ENCODE results near the gene PARP15.

The PARP15 gene

GRCh38 chr3:122578069-122578740 is 755 bp downstream of the PARP15 start:
- DNase-seq (ENCODE audit: low read depth), result no peak
- TF ChIP-seq, protein P1, sequence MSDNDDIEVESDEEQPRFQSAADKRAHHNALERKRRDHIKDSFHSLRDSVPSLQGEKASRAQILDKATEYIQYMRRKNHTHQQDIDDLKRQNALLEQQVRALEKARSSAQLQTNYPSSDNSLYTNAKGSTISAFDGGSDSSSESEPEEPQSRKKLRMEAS (IDR thresholded peaks at IDR 0.05; ENCODE audit: low read depth, low read length), result no peak
- TF ChIP-seq MYC (IDR thresholded peaks at IDR 0.05; ENCODE audit: low read depth, low read length), result no peak
- TF ChIP-seq POLR2A (IDR thresholded peaks at IDR 0.05; ENCODE audit: extremely low read depth, insufficient read length), result no peak
- TF ChIP-seq, protein P2, sequence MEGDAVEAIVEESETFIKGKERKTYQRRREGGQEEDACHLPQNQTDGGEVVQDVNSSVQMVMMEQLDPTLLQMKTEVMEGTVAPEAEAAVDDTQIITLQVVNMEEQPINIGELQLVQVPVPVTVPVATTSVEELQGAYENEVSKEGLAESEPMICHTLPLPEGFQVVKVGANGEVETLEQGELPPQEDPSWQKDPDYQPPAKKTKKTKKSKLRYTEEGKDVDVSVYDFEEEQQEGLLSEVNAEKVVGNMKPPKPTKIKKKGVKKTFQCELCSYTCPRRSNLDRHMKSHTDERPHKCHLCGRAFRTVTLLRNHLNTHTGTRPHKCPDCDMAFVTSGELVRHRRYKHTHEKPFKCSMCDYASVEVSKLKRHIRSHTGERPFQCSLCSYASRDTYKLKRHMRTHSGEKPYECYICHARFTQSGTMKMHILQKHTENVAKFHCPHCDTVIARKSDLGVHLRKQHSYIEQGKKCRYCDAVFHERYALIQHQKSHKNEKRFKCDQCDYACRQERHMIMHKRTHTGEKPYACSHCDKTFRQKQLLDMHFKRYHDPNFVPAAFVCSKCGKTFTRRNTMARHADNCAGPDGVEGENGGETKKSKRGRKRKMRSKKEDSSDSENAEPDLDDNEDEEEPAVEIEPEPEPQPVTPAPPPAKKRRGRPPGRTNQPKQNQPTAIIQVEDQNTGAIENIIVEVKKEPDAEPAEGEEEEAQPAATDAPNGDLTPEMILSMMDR (IDR thresholded peaks at IDR 0.05; ENCODE audit: low read depth, low read length), result no peak
- no peak overlapping the region for H3K4me3 ChIP-seq (ENCODE audit: low read depth, low read length)

GRCh38 chr3:122580470-122580869 is 3.0 kb downstream of the PARP15 start:
- no peak for DNase-seq (ENCODE audit: low read depth)
- TF ChIP-seq, protein P2 (IDR thresholded peaks at IDR 0.05; ENCODE audit: low read depth, low read length), result no peak
- TF ChIP-seq, protein P1 (IDR thresholded peaks at IDR 0.05; ENCODE audit: low read depth, low read length), result no peak
- no peak for TF ChIP-seq MYC (IDR thresholded peaks at IDR 0.05; ENCODE audit: low read depth, low read length)
- no peak for TF ChIP-seq POLR2A (IDR thresholded peaks at IDR 0.05; ENCODE audit: extremely low read depth, insufficient read length)
- H3K4me3 ChIP-seq (ENCODE audit: low read depth, low read length), result no peak overlapping the region

DNA sequence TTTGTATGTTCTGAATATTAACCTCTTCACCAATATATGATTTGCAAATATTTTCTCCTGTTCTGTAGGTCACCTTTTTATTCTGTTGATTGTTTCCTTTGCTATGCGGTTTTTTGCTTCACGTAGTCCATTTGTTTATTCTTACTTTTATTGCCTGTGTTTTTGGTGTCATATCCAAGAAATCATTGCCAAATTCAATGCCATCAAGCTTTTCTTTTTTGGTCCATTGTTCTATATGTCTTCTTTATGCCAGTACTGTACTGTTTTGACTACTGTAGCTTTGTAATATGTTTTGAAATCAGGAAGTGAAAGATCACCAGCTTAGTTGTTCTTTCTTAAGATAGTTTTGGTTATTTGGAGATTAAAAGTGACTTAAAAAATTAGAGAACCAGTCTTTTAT is 4.2 kb downstream of the PARP15 start:
- no peak overlapping the region for H3K4me3 ChIP-seq (ENCODE audit: low read depth, low read length)
- TF ChIP-seq MYC (IDR thresholded peaks at IDR 0.05; ENCODE audit: low read depth, low read length), result no peak
- TF ChIP-seq, protein P2 (IDR thresholded peaks at IDR 0.05; ENCODE audit: low read depth, low read length), result no peak
- no peak for TF ChIP-seq POLR2A (IDR thresholded peaks at IDR 0.05; ENCODE audit: extremely low read depth, insufficient read length)
- TF ChIP-seq, protein P1 (IDR thresholded peaks at IDR 0.05; ENCODE audit: low read depth, low read length), result no peak
- no peak for DNase-seq (ENCODE audit: low read depth)

DNA sequence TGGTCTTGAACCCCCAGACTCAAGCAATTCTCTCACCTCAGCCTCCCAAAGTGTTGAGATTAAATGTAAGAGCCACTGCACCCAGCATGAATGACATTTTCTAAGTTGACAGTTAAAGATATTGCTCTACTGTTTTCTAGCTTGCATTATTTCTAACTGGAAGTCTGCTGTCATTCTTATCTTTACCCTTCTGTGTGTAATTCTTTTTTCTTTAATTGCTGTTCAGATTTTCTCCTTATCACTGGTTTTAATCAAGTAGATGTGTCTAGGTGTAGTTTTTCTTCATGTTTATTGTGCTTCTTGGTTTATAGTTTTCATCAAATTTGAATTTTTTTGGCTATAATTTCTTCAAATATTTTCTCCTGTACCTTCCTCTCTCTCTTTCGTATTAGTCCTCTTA is 4.9 kb downstream of the PARP15 start:
- no peak for TF ChIP-seq POLR2A (IDR thresholded peaks at IDR 0.05; ENCODE audit: extremely low read depth, insufficient read length)
- TF ChIP-seq MYC (IDR thresholded peaks at IDR 0.05; ENCODE audit: low read depth, low read length), result no peak
- TF ChIP-seq, protein P1 (IDR thresholded peaks at IDR 0.05; ENCODE audit: low read depth, low read length), result no peak
- TF ChIP-seq, protein P2 (IDR thresholded peaks at IDR 0.05; ENCODE audit: low read depth, low read length), result no peak
- no peak for DNase-seq (ENCODE audit: low read depth)
- no peak overlapping the region for H3K4me3 ChIP-seq (ENCODE audit: low read depth, low read length)

- no peak for DNase-seq (ENCODE audit: low read depth)
- no peak overlapping the region for H3K4me3 ChIP-seq (ENCODE audit: low read depth, low read length)
- TF ChIP-seq, protein P1 (IDR thresholded peaks at IDR 0.05; ENCODE audit: low read depth, low read length), result no peak
- TF ChIP-seq, protein P2 (IDR thresholded peaks at IDR 0.05; ENCODE audit: low read depth, low read length), result no peak
- TF ChIP-seq POLR2A (IDR thresholded peaks at IDR 0.05; ENCODE audit: extremely low read depth, insufficient read length) (no peak), MYC (IDR thresholded peaks at IDR 0.05; ENCODE audit: low read depth, low read length) (no peak)
Observed at GRCh38 chr3:122586098-122586497, 8.6 kb downstream of the PARP15 start.
